Astrocyte (in vitro differentiated cells and primary cell): Measurements from ENCODE around the gene CALM3.

Source experiments
- EZH2 ChIP-seq: IDR thresholded peaks from 2 replicates; pipeline ENCODE4 v1.6.1; 2012; ENCODE audit warnings: mild to moderate bottlenecking, low read length, inconsistent platforms; ENCODE audit not compliant: insufficient read depth
- TF ChIP-seq, protein P1 (sequence below): IDR thresholded peaks from 2 replicates; pipeline ENCODE4 v1.5.1; 2011; ENCODE audit warnings: low read depth, mild to moderate bottlenecking, inconsistent platforms, low read length, moderate library complexity; ENCODE audit not compliant: insufficient read depth

DNA sequence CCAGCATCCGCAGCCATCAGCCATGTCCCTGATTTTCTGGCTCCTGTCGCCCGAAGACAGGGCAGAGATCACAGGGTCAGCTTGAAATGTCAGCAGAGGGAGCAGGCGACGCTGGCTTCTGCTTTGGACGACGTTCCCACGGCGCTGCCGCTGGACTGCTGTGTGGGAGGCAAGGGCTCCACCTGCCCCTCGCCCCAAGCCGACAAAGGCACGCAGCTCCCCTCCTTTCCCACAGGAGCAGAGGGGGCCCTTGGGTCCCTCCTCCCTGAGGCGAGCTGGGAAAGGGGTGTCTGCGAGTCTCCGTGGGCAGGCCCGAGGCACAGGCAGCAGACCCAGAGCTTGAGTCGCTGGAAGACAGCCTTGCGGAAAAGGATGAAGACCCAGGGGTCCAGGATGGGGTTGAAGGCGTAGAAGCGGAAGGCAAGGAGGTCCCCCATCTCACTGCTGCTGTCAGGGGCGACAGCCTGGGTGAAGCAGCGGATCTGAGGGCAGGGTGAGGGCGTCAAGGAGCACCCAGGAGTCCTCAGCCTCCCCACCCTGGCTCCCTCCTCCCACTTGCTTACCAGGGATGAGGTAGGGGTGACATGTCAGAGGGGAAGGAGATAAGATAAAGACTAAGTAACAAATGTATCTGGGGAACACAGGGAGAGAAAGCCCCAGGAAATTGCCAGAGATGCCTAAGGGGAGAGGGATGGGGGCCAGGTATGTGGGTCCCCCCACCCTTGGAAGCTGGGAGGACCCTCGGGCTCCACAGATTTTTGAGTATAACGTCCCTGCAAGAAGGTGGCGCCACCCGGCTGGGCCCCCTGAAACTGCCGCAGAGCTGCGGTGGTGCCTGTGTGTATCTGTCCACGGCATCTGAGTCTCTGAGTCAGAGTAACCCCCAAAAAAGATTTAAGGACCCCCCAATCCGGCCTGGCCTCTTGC is 20.3 kb downstream of the CALM3 start:
- TF ChIP-seq, protein P1, sequence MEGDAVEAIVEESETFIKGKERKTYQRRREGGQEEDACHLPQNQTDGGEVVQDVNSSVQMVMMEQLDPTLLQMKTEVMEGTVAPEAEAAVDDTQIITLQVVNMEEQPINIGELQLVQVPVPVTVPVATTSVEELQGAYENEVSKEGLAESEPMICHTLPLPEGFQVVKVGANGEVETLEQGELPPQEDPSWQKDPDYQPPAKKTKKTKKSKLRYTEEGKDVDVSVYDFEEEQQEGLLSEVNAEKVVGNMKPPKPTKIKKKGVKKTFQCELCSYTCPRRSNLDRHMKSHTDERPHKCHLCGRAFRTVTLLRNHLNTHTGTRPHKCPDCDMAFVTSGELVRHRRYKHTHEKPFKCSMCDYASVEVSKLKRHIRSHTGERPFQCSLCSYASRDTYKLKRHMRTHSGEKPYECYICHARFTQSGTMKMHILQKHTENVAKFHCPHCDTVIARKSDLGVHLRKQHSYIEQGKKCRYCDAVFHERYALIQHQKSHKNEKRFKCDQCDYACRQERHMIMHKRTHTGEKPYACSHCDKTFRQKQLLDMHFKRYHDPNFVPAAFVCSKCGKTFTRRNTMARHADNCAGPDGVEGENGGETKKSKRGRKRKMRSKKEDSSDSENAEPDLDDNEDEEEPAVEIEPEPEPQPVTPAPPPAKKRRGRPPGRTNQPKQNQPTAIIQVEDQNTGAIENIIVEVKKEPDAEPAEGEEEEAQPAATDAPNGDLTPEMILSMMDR, result no peak
- TF ChIP-seq EZH2, result no peak
